GM12873 (cell line): ENCODE measurements around the gene MRNIP.

ENCODE experiments used
- TF ChIP-seq, protein P1 (sequence below): IDR thresholded peaks from 2 replicates; pipeline ENCODE4 v1.5.1; 2012; ENCODE audit warnings: low read depth, mild to moderate bottlenecking, moderate library complexity, low read length, control low read depth; ENCODE audit not compliant: insufficient read depth; ENCODE audit errors: missing control alignments

Gene MRNIP

GRCh38 chr5:179886190-179886911, 27.7 kb upstream of the MRNIP start:
- TF ChIP-seq, protein P1, sequence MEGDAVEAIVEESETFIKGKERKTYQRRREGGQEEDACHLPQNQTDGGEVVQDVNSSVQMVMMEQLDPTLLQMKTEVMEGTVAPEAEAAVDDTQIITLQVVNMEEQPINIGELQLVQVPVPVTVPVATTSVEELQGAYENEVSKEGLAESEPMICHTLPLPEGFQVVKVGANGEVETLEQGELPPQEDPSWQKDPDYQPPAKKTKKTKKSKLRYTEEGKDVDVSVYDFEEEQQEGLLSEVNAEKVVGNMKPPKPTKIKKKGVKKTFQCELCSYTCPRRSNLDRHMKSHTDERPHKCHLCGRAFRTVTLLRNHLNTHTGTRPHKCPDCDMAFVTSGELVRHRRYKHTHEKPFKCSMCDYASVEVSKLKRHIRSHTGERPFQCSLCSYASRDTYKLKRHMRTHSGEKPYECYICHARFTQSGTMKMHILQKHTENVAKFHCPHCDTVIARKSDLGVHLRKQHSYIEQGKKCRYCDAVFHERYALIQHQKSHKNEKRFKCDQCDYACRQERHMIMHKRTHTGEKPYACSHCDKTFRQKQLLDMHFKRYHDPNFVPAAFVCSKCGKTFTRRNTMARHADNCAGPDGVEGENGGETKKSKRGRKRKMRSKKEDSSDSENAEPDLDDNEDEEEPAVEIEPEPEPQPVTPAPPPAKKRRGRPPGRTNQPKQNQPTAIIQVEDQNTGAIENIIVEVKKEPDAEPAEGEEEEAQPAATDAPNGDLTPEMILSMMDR: no peak

DNA sequence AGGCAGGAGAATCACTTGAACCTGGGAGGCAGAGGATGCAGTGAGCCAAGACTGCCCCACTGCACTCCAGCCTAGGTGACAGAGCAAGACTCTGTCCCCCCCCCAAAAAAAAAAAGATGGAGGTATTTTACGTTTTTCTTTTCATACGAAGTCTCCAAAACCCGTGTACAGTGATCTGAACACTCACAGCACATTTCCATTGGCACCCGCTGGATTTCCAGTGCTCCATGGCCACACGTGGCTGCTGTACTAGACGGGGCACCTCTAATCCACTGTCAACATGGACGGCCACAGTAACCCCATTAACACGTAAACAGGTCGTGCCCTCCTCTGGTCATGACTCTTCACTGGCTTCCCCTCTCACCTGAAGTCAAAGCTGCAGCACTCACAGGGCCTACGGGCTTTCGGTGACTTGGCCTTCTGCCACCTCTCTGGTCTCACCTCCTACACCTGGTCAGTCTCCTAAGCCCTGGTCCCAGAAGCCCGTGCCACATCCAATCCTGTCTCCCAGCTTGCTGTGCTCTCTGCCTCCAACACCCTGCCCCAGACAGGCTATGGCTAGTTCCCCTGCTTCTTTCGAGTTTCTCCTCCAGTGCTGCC, 27.0 kb upstream of the MRNIP start:
- TF ChIP-seq, protein P1: no peak

- TF ChIP-seq, protein P1: no peak
Observed at GRCh38 chr5:179883163-179883562, 24.5 kb upstream of the MRNIP start.

DNA sequence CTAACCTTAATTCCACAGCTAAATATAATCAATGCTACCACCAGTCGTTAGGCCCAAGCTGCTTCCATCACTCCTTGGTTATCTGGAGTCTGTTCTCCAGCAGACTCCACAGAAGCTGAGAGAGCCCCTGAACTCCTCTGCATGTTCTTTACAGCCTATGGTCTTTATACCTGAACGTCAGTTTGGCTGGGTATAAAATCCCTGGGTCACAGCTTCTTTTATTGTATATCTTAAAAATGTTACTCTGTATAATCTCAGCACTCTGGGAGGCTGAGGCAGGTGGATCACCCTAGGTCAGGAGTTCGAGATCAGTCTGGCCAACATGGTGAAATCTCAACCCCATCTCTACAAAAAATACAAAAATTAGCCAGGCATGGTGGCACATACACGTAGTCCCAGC, 23.7 kb upstream of the MRNIP start:
- TF ChIP-seq, protein P1: no peak

DNA sequence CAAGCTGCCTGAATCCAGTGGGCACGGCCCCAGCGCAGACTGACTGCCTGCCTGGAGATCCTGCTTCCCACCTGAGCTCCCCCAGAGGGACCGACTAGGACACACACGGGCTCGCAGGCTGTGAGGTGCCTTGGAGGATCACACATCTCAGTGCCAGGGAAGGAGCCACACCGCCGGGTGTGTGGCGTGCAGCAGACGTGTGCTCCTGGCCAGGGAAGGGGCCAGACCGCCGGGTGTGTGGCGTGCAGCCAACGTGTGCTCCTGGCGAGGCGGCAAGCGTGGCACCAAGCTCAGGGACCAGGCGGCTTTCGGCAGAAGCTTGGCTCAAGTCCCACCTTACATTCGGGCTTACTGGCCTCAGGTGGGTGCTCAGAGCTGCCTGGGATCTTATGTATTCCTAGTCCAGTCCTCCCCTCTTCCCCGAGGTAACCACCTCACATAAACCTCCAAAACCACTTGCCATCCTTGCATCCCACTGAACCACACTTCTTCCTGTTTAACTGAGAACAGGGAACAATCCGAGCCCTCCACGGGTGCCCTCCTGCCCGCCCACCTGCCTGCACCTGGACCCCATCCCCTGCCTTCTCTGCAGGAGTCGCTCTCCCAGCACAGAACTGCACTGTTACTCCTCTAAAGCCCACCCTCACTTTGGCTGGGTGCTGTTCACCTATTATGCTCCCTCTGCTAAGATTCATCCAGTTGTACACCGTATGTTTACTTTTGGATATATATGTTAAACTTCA, 22.4 kb upstream of the MRNIP start:
- TF ChIP-seq, protein P1: no peak

DNA sequence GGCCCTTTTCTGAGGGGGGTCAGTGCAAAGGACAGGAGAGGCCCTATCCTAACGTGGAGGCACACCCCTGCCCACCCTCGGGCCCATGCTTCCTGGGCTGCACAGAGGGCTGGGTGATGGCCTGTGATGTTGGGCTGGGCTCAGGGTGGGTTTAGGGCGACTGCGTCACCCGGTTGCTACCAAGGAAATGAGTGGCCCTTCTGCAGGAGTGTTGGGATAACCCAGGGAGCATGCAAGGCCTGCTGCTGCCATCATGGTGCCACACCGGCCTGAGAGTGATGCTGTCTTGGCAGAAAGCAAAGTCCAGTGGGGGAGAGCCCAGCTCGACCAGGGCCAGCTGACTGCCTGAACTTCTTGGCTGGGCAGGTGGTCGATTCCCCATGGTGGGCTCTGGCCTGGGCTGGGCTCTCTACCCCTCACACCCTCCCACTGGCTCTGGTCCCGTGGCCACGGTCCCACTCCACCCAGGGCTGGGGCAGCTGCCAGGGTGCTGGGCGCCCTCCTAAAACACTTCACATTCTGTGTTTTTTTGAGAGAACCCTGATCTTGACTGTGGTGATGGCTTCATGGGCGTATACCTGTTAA, 21.5 kb upstream of the MRNIP start:
- TF ChIP-seq, protein P1: no peak

DNA sequence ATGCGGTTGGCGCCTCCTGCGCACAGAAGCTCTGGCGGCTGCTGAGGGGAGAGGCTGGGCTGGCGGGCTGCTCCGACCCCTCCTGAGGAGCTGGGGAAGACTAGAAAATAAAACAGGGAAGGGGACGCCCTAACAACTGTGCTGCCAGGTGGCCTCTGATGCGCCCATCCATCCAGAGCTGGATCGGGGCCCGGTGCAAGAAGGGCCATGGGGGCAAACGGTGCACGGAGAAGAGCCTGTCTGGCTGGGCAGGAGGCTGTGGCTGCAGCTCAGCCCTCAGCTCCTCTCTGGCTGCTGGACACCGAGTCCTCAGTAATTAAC, 21.0 kb upstream of the MRNIP start:
- TF ChIP-seq, protein P1: no peak
